Activated T-helper 2 cell treated with anti-CD3 and anti-CD28 coated beads, Interferon-gamma antibody, Interleukin-2, Interleukin-4, amounts not matched to agents 10 μg/mL and 5 μg/mL and 100 μg/mL, durations not matched to agents 14 hours and 24 hours and 36 hours (primary cell): ENCODE data around the gene ZNF746. TPM values are rescaled to one million over a fixed set of nuclear protein-coding genes. Genes with fewer than 3 reads are reported as not detected.

ENCODE experiments used
- DNase-seq: peaks from one replicate; pipeline ENCODE4 v3.0.0; 2021; ENCODE audit warnings: low spot score
- H3K27ac Mint-ChIP-seq: one replicate; pipeline ENCODE4 v1.8.0; 2021; ENCODE audit warnings: mixed read lengths
- H3K27me3 Mint-ChIP-seq: one replicate; pipeline ENCODE4 v1.8.0; 2021; ENCODE audit warnings: low read depth, mixed read lengths
- H3K36me3 Mint-ChIP-seq: one replicate; pipeline ENCODE4 v1.8.0; 2021; ENCODE audit warnings: low read depth, mixed read lengths
- H3K4me1 Mint-ChIP-seq: one replicate; pipeline ENCODE4 v1.8.0; 2021; ENCODE audit warnings: low read depth, mixed read lengths
- H3K4me3 Mint-ChIP-seq: one replicate; pipeline ENCODE4 v1.8.0; 2021; ENCODE audit warnings: low read depth, mild to moderate bottlenecking, moderate library complexity, mixed read lengths
- H3K9me3 Mint-ChIP-seq: one replicate; pipeline ENCODE4 v1.8.0; 2021; ENCODE audit warnings: mixed read lengths
- intact Hi-C: fragments of 100-400 bp; cut with micrococcal nuclease; formaldehyde crosslinking; loops from one replicate; pipeline ENCODE4 v1.15.1; 2023
- total RNA-seq: library from RNA; stranded (reverse); gene quantifications from 2 replicates; pipeline ENCODE4 v1.2.3, GENCODE V29; 2022

ZNF746 gene
- total RNA-seq, 1 donor from 2014 or later = 26.4 TPM

- H3K36me3 Mint-ChIP-seq = peaks cover 34% of the 10 kb centered on the region
- no peak for DNase-seq
- peaks cover 5% of the 10 kb centered on the region for H3K27me3 Mint-ChIP-seq
- no peaks in the 10 kb centered on the region for H3K9me3 Mint-ChIP-seq
- H3K4me3 Mint-ChIP-seq = no peak overlapping the region
- peaks cover 6% of the 10 kb centered on the region for H3K4me1 Mint-ChIP-seq
- intact Hi-C loops = loop anchor here (10.0 kb wide), 1 partner anchor 283 kb away; the partner anchor contains the start of gene ZNF398
- no peak overlapping the region for H3K27ac Mint-ChIP-seq
Measured at GRCh38 chr7:149427893-149428292, 69.7 kb downstream of the ZNF746 start.

DNA sequence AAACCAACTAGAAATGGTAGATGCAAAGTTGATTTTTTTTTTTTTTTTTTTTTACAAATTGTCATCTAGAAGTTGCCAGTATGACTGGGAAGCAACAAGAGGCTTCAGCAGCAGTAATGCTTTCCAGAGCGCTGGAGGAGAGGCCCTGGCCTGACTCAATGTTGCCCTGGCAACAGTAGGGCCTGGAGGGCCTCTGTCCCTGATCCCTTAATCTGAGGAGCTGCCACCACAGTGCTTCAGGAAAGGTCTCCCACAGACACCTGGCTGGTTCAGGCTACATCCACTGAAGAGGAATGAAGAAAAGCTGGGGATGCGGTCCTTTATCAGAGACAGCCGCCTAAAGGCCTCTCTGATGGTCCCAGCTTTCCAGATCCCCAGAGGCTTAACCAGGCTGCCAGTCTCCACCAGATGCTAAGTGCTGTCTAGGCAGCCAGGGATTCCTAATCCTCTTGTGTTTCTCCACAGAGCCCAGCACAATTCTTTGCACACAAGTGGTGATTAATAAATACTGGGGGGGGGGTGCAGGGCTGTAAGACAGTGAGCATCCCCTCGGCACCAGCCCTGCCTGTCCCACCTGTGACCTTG lies 70.4 kb downstream of the ZNF746 start:
- intact Hi-C loops = loop anchor here (10.0 kb wide), 1 partner anchor 282 kb away; the partner anchor contains the start of gene ZNF398
- Mint-ChIP-seq H3K9me3 (no peaks in the 10 kb centered on the region), H3K27ac (no peak overlapping the region), H3K36me3 (peaks cover 27% of the 10 kb centered on the region), H3K4me3 (no peak overlapping the region), H3K4me1 (peaks cover 6% of the 10 kb centered on the region), H3K27me3 (peaks cover 5% of the 10 kb centered on the region)
- DNase-seq = no peak

DNA sequence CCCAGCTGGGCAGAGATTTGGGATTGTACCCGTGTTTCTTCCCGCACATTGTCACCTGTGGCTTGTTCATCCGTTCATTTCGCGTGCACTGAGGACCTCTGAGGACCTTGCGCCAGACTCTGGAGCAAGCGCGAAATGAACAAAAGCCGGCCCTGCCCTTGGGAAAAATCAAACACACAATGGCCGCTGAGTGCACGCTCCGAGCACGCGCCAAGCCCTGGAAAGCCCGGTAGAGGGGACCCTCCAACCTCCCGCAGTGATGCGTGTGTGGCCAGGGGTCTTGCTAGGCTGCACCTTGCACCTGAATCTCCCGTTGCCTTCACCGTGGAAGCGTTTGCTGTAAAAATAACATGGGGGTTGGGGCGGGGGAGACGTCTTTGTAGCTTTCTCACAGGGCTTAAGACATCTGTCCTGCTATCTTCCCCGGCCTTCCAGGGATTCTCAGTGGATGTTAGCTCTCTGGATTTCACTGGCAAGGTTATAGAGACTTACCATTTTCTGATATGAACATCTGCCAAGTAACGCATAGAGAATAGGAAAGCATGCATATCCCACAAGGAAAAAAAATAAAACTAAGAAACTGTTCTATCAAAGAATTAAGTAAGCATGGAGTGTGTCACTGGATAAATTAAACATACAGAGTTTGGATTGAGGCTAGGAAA lies 74.0 kb downstream of the ZNF746 start:
- Mint-ChIP-seq H3K4me3 (no peak overlapping the region), H3K27me3 (peaks cover 5% of the 10 kb centered on the region), H3K27ac (no peak overlapping the region), H3K4me1 (peaks cover 5% of the 10 kb centered on the region), H3K36me3 (peaks cover 2% of the 10 kb centered on the region), H3K9me3 (no peaks in the 10 kb centered on the region)
- intact Hi-C loops = loop anchor here (2.0 to 10.0 kb wide), 3 partner anchors 35 to 279 kb away; partner anchors contain the start of genes ZNF398 and ZNF783
- no peak for DNase-seq

DNA sequence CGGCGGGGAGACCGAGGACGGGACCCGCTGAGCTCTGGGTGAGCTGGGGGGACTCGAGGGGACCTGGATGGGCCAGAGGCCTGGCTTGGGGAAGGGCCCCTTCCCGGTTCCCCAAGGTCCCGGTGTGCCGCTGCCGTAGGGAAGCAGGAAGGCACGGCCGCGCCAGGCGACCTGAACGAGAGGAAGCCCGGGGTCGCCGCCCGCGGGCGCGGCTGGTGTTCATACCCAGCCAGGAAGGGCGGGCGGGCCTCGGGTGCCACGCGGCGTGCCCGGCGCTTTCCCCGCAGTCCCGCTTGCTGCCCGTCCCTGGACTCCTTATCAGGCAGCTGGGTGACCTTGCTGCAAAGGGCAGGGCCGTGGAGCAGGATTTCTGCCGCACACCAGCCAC lies 74.7 kb downstream of the ZNF746 start:
- Mint-ChIP-seq H3K36me3 (no peaks in the 10 kb centered on the region), H3K4me3 (no peak overlapping the region), H3K27ac (no peak overlapping the region), H3K4me1 (peaks cover 3% of the 10 kb centered on the region), H3K27me3 (peaks cover 5% of the 10 kb centered on the region), H3K9me3 (no peaks in the 10 kb centered on the region)
- intact Hi-C loops = loop anchor here (1.0 to 10.0 kb wide), 5 partner anchors 36 to 278 kb away; partner anchors contain the start of genes ZNF398, ZNF746 and ZNF783
- no peak for DNase-seq

Other genes with a start within 250 kb of the ZNF746 start
- 25.0 and 26.8 TPM in 2 replicates for gene ZNF783, start 235.6 kb downstream of the ZNF746 start, total RNA-seq
- gene ZNF777, start 36.7 kb downstream of the ZNF746 start, total RNA-seq = 16.6 TPM in 2 replicates